ENCODE results near the gene CCHCR1. TPM values are rescaled to one million over a fixed set of nuclear protein-coding genes. Genes with fewer than 3 reads are reported as not detected.

CCHCR1 gene, protein sequence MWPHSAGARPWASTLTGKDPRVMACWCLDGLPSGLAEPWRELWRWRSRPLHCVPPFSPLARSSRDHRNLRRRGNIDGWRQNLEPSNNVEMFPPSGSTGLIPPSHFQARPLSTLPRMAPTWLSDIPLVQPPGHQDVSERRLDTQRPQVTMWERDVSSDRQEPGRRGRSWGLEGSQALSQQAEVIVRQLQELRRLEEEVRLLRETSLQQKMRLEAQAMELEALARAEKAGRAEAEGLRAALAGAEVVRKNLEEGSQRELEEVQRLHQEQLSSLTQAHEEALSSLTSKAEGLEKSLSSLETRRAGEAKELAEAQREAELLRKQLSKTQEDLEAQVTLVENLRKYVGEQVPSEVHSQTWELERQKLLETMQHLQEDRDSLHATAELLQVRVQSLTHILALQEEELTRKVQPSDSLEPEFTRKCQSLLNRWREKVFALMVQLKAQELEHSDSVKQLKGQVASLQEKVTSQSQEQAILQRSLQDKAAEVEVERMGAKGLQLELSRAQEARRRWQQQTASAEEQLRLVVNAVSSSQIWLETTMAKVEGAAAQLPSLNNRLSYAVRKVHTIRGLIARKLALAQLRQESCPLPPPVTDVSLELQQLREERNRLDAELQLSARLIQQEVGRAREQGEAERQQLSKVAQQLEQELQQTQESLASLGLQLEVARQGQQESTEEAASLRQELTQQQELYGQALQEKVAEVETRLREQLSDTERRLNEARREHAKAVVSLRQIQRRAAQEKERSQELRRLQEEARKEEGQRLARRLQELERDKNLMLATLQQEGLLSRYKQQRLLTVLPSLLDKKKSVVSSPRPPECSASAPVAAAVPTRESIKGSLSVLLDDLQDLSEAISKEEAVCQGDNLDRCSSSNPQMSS
- total RNA-seq = 10 to 100 TPM; 25.7 to 53.3 (median 43.4) TPM
- long read RNA-seq, donor 1, transcript CCHCR1-201 (18 exons, 2,625 nt) = major isoform, 17 of 36 reads
- long read RNA-seq, donor 1, partial matches to known transcripts = 12 of 36 reads
- long read RNA-seq, donor 1, other reads (novel, unspliced or antisense) = 7 of 36 reads
- long read RNA-seq, donor 2, transcript CCHCR1-201 (18 exons, 2,625 nt) = major isoform, 5 of 28 reads
- long read RNA-seq, donor 2, partial matches to known transcripts = 10 of 28 reads
- long read RNA-seq, donor 2, other reads (novel, unspliced or antisense) = 12 of 28 reads

DNA sequence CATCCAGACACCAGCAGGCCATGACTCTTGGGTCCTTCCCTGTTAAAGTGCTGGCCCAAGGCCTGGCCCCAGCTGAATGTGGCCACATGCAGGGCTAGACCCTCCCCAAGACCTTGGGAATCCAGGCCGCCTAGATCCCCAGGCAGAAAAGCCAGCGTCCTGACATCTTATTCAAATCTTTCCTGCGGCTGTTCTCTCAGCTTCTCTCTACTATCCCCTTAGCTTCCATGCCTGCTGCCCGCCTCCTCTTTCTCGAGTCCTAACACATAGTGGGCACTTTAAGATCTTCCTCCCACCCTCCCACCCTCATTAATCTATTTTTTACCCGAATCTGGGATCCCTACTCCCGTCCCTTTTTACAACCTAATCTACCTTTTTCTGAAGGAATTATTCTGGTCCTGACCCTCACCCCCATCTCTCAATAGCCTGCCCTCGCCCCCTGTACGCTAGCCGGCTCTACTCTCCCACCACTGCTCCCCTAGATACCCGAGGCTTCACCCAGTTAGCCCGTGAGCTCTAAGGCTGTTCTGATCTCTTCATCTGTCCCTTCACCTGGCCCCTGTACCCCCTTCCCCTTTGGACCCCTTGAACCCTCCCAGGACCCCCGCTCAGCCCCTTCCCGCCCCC, at the start of gene CCHCR1:
CCHCR1 (minus strand) TSS at position 290 of the 627 bp plus-strand sequence; CDS start at position 88, 202 bp downstream.
- no peak for DNase-seq
- intact Hi-C loops (cut with DNase I, micrococcal nuclease) = no loop called here
- H3K36me3 ChIP-seq (ENCODE audit: low read depth) = no peaks in the 10 kb centered on the region
- ATAC-seq = peak; percentile 35
- peaks cover 17% of the 10 kb centered on the region for H3K4me1 ChIP-seq (ENCODE audit: low read depth)
- no peaks in the 10 kb centered on the region for H3K9me3 ChIP-seq
- TF ChIP-seq, protein P1, sequence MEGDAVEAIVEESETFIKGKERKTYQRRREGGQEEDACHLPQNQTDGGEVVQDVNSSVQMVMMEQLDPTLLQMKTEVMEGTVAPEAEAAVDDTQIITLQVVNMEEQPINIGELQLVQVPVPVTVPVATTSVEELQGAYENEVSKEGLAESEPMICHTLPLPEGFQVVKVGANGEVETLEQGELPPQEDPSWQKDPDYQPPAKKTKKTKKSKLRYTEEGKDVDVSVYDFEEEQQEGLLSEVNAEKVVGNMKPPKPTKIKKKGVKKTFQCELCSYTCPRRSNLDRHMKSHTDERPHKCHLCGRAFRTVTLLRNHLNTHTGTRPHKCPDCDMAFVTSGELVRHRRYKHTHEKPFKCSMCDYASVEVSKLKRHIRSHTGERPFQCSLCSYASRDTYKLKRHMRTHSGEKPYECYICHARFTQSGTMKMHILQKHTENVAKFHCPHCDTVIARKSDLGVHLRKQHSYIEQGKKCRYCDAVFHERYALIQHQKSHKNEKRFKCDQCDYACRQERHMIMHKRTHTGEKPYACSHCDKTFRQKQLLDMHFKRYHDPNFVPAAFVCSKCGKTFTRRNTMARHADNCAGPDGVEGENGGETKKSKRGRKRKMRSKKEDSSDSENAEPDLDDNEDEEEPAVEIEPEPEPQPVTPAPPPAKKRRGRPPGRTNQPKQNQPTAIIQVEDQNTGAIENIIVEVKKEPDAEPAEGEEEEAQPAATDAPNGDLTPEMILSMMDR (IDR thresholded peaks at IDR 0.05) = no peak
- H3K4me3 ChIP-seq = peak within 1 kb of the TSS; percentile 3

DNA sequence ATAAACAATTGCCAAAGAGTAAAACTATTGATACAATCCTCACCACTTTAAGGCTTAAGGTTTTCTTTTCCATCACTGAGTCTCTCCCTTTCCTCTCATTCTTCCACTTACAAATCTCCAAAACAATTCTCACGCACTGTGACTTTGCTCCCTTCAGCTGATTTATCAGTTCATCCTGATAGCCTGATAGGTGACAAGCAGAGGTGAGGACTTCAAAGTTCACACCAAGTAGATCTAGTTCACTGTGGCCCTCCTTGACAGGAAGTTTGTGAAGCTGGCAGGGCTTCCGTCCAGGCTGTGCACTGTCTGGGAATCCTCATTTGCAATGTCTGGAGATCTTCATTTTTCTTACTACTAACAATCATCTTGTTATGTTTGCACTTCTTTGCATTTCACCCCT, 48.0 kb upstream of the CCHCR1 start:
- intact Hi-C loops (cut with DNase I, micrococcal nuclease) = no loop called here
- Histone ChIP-seq H3K36me3 (ENCODE audit: low read depth) (no peaks in the 10 kb centered on the region), H3K4me1 (ENCODE audit: low read depth) (peaks cover 40% of the 10 kb centered on the region), H3K4me3 (no peak overlapping the region), H3K9me3 (no peaks in the 10 kb centered on the region)
- TF ChIP-seq, protein P1 (IDR thresholded peaks at IDR 0.05) = no peak
- DNase-seq (no peak), ATAC-seq (no peak)

DNA sequence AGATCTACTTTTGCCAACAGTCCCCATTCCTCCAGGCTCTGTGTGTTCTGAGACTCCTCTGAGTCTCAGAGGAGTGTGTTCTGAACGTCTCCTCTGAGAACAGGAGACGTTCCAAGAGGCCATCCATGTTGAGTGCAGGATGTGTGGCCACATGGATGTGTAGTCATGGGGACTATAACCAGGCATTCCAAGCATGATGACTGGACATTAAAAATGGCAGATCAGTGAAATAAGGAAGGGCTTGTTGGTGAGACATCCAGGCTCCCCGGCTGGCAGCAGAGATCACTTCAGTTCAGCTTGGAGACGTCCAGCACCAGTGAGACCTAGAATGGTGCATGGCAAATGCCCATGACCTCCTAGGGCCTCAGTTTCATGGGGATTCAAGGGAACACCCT, 47.1 kb upstream of the CCHCR1 start:
- intact Hi-C loops (cut with DNase I, micrococcal nuclease) = no loop called here
- Histone ChIP-seq H3K9me3 (no peaks in the 10 kb centered on the region), H3K36me3 (ENCODE audit: low read depth) (no peaks in the 10 kb centered on the region), H3K4me1 (ENCODE audit: low read depth) (peaks cover 40% of the 10 kb centered on the region), H3K4me3 (no peak overlapping the region)
- TF ChIP-seq, protein P1 (IDR thresholded peaks at IDR 0.05) = no peak
- no peak for DNase-seq
- no peak for ATAC-seq

DNA sequence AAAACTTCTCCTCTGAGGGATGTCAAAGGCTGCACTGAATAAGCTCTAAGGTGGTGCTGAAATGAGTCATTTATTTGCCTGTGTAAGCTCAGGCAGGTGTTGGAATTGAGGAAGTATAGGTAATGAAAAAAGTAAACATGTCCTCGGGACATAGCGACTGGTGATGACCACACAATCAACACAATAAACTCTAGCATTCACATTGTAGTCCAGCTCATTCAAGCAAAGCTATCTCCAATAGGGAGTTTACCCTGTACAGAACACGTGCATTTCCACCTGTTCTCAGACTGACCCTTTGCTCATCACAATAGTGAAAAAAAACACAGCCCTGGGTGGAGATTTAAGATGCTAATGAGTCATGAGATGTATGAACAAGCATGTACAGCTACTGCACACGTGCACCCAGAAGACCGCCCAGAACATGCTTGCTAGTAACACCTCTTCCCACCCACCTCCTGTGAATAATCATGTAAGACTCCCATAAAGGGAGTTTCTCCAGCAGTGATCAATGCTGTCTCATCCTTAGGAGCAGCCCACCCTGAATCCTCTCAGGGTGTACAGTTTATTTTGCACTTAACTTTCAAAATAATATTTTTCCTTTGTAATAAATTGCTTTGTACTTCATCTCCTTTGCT, 45.9 kb upstream of the CCHCR1 start:
- ATAC-seq (peak; percentile 86), DNase-seq (peak in 2 of 3 donors; percentile 57 to 62)
- Histone ChIP-seq H3K36me3 (ENCODE audit: low read depth) (no peaks in the 10 kb centered on the region), H3K4me3 (no peak overlapping the region), H3K9me3 (no peaks in the 10 kb centered on the region), H3K4me1 (ENCODE audit: low read depth) (peaks cover 33% of the 10 kb centered on the region)
- intact Hi-C loops (cut with DNase I, micrococcal nuclease) = no loop called here
- TF ChIP-seq, protein P1 (IDR thresholded peaks at IDR 0.05) = no peak

Data from mucosa of descending colon (tissue), 3 donors.